Loucy (cell line): ENCODE measurements around the gene HS6ST1.

Source experiments
- CTCF ChIP-seq: fragments of 200-600 bp; sonication (generic); conservative IDR thresholded peaks from 2 replicates; pipeline ENCODE4 v1.5.1; 2014; ENCODE audit warnings: mild to moderate bottlenecking, antibody characterized with exemption, low read length
- EZH2phosphoT487 ChIP-seq: fragments of 200-600 bp; IDR thresholded peaks from 2 replicates; pipeline ENCODE4 v1.6.1; 2018; ENCODE audit warnings: antibody characterized with exemption, mild to moderate bottlenecking, moderate library complexity, borderline replicate concordance

- TF ChIP-seq EZH2phosphoT487 (no peak), CTCF (no peak)
Observed at GRCh38 chr2:128366713-128367511, 48.2 kb upstream of the HS6ST1 start.
